Ureter (tissue), 1 donor: ENCODE data around the gene MRPL39. TPM values are rescaled to one million over a fixed set of nuclear protein-coding genes. Genes with fewer than 3 reads are reported as not detected.
A peak's percentile ranks its signal among the peaks of the same experiment; 100 is the strongest.

Source experiments
- DNase-seq: peaks from one replicate; pipeline ENCODE4 v3.0.0-alpha.2; 2020; ENCODE audit warnings: low spot score
- total RNA-seq: library from RNA; stranded (reverse); gene quantifications from one replicate; pipeline ENCODE4 v1.2.4, GENCODE V29; 2023
- donor health status: DM: yes; HTN: yes; CAD: no.

The MRPL39 gene
- total RNA-seq, 1 donor from 2014 or later, result 24.0 TPM

GRCh38 chr21:25568246-25568645, 39.0 kb downstream of the MRPL39 start:
- no peak for DNase-seq

GRCh38 chr21:25567472-25567871, 39.8 kb downstream of the MRPL39 start:
- DNase-seq, result no peak

- DNase-seq, result no peak
Measured at GRCh38 chr21:25566645-25567044, 40.6 kb downstream of the MRPL39 start.

- DNase-seq, result no peak
Measured at GRCh38 chr21:25565272-25566211, 41.7 kb downstream of the MRPL39 start.

GRCh38 chr21:25564349-25564948, 42.8 kb downstream of the MRPL39 start:
- no peak for DNase-seq

- DNase-seq, result no peak
Measured at GRCh38 chr21:25563361-25564116, 43.7 kb downstream of the MRPL39 start.

GRCh38 chr21:25562660-25563059, 44.6 kb downstream of the MRPL39 start:
- DNase-seq, result no peak

GRCh38 chr21:25561668-25562641, 45.3 kb downstream of the MRPL39 start:
- DNase-seq, result peak; percentile 65

GRCh38 chr21:25560891-25561290, 46.4 kb downstream of the MRPL39 start:
- no peak for DNase-seq

- DNase-seq, result no peak
Measured at GRCh38 chr21:25560271-25560685, 47.0 kb downstream of the MRPL39 start.

GRCh38 chr21:25559746-25560145, 47.5 kb downstream of the MRPL39 start:
- no peak for DNase-seq

- no peak for DNase-seq
Measured at GRCh38 chr21:25558123-25558522, 49.2 kb downstream of the MRPL39 start.

- no peak for DNase-seq
Measured at GRCh38 chr21:25557180-25557579, 50.1 kb downstream of the MRPL39 start.

- no peak for DNase-seq
Measured at GRCh38 chr21:25556091-25556490, 51.2 kb downstream of the MRPL39 start.

GRCh38 chr21:25555492-25555891, 51.8 kb downstream of the MRPL39 start:
- DNase-seq, result no peak

GRCh38 chr21:25552856-25553255, 54.4 kb downstream of the MRPL39 start:
- no peak for DNase-seq

GRCh38 chr21:25551569-25551968, 55.7 kb downstream of the MRPL39 start:
- DNase-seq, result no peak

GRCh38 chr21:25550352-25551120, 56.7 kb downstream of the MRPL39 start:
- no peak for DNase-seq

GRCh38 chr21:25541042-25541441, 66.2 kb downstream of the MRPL39 start:
- no peak for DNase-seq

GRCh38 chr21:25539606-25540005, 67.7 kb downstream of the MRPL39 start:
- no peak for DNase-seq
